HCT116 (cell line): ENCODE measurements around the gene TPX2. TPM values are rescaled to one million over a fixed set of nuclear protein-coding genes. Genes with fewer than 3 reads are reported as not detected.

Experiments
- ATAC-seq: fragments of 200-7000 bp; cut with Tn5 transposase; 2 replicates; pipeline ENCODE4 v1.9.1; 2020; ENCODE audit warnings: mild to moderate bottlenecking, moderate library complexity
- BruUV-seq: library from RNA; stranded (reverse); fragments of 400-500 nt; replicated peaks from 2 replicates; lab custom pipeline; 2021; lab: Mats Ljungman, UMichigan
- CTCF ChIA-PET: fragments of 300-600 bp; sonication (Branson Sonifier 250); formaldehyde crosslinking; loops from one replicate; lab custom pipeline; 2021; ENCODE audit warnings: antibody characterized with exemption; lab: Charles Lee
- POLR2A ChIA-PET: fragments of 300-600, 350-600 bp; sonication (Branson Sonifier 250); formaldehyde crosslinking; loops from one replicate; lab custom pipeline; 2021; ENCODE audit warnings: antibody characterized with exemption; lab: Charles Lee
- RAD21 ChIA-PET, 2 experiments: fragments of 300-600 bp; sonication (Branson Sonifier 250); formaldehyde crosslinking; loops; one replicate each; lab custom pipeline; 2023; ENCODE audit warnings: low total read pairs in 2 of 2; ENCODE audit not compliant: uncharacterized antibody in 2 of 2, unreplicated experiment in 2 of 2, low non-redundant PET in 1 of 2; lab: Charles Lee
- DNase-seq: peaks from one replicate; pipeline ENCODE4 v3.0.0-alpha.2; 2010; ENCODE audit warnings: low read depth, low spot score
- H2AFZ ChIP-seq: fragments of 200-600 bp; shearing (Covaris generic), sonication (generic); 2 replicates; pipeline ENCODE4 v1.6.1; 2017; ENCODE audit warnings: low read depth, mixed run types, mixed read lengths, antibody characterized with exemption, low read length; ENCODE audit not compliant: poor library complexity, severe bottlenecking
- H3K27ac ChIP-seq: 2 replicates; pipeline ENCODE4 v1.5.1; 2012; ENCODE audit warnings: low read depth, low read length
- H3K27me3 ChIP-seq: fragments of 200-600 bp; sonication (generic); 2 replicates; pipeline ENCODE4 v1.6.1; 2016; ENCODE audit warnings: mixed run types, low read length, mixed read lengths; ENCODE audit not compliant: insufficient read depth
- H3K36me3 ChIP-seq, 2 experiments: fragments of 200-500 bp in 1 of 2; fragments of 200-600 bp in 1 of 2; sonication (Bioruptor generic) in 1 of 2; sonication (generic) in 1 of 2; 2 replicates each; pipeline versions ENCODE4 v1.5.1 to v1.6.1; 2014 to 2016; ENCODE audit warnings: low read length in 2 of 2, inconsistent platforms in 1 of 2, mixed read lengths in 1 of 2, mixed run types in 1 of 2; ENCODE audit not compliant: insufficient read depth in 2 of 2, control insufficient read depth in 1 of 2
- H3K4me1 ChIP-seq, 2 experiments: fragments of 200-600 bp in 1 of 2; sonication (generic) in 1 of 2; 2 replicates each; pipeline versions ENCODE4 v1.5.1 to v1.6.1; 2012 to 2017; ENCODE audit warnings: low read length in 2 of 2, inconsistent platforms in 1 of 2, mild to moderate bottlenecking in 1 of 2, mixed read lengths in 1 of 2, mixed run types in 1 of 2, moderate library complexity in 1 of 2; ENCODE audit not compliant: insufficient read depth in 2 of 2, control insufficient read depth in 1 of 2
- H3K4me2 ChIP-seq: fragments of 200-600 bp; sonication (generic); 2 replicates; pipeline ENCODE4 v1.6.1; 2017; ENCODE audit warnings: mixed run types, low read length, mixed read lengths
- H3K4me3 ChIP-seq, 2 experiments: fragments of 200-600 bp in 1 of 2; sonication (generic) in 1 of 2; replicated peaks in 1 of 2; 2 replicates each; pipeline ENCODE4 v1.5.1; 2011 to 2016; ENCODE audit warnings: low read length in 2 of 2, control low read depth in 1 of 2, low read depth in 1 of 2, mild to moderate bottlenecking in 1 of 2, mixed read lengths in 1 of 2, mixed run types in 1 of 2
- H3K79me2 ChIP-seq: fragments of 200-600 bp; sonication (generic); 2 replicates; pipeline ENCODE4 v1.6.1; 2017; ENCODE audit warnings: mild to moderate bottlenecking, mixed run types, low read length, moderate library complexity, mixed read lengths; ENCODE audit not compliant: insufficient read depth
- H3K9ac ChIP-seq: fragments of 200-600 bp; sonication (generic); 2 replicates; pipeline ENCODE4 v1.6.1; 2016; ENCODE audit warnings: low read length, mixed read lengths
- H3K9me2 ChIP-seq: fragments of 200-600 bp; sonication (generic), shearing (Covaris generic); 2 replicates; pipeline ENCODE4 v1.6.1; 2017; ENCODE audit warnings: mixed run types, mild to moderate bottlenecking, moderate library complexity; ENCODE audit not compliant: insufficient read depth
- H3K9me3 ChIP-seq, 2 experiments: fragments of 200-500 bp in 1 of 2; fragments of 200-600 bp in 1 of 2; sonication (Bioruptor generic) in 1 of 2; sonication (generic) in 1 of 2; 2 replicates each; pipeline ENCODE4 v1.6.1; 2014 to 2017; ENCODE audit warnings: low read length in 2 of 2, mixed read lengths in 2 of 2, inconsistent platforms in 1 of 2, low read depth in 1 of 2, mild to moderate bottlenecking in 1 of 2, mixed run types in 1 of 2, moderate library complexity in 1 of 2; ENCODE audit not compliant: control insufficient read depth in 1 of 2, insufficient read depth in 1 of 2
- H4K20me1 ChIP-seq: fragments of 200-600 bp; sonication (generic), shearing (Covaris generic); 2 replicates; pipeline ENCODE4 v1.6.1; 2017; ENCODE audit warnings: mixed run types, mild to moderate bottlenecking, moderate library complexity; ENCODE audit not compliant: insufficient read depth
- ATF3 ChIP-seq: IDR thresholded peaks from 2 replicates; pipeline ENCODE4 v1.6.1; 2012
- CBX3 ChIP-seq: IDR thresholded peaks from 2 replicates; pipeline ENCODE4 v1.6.1; 2012; ENCODE audit warnings: low read depth
- ELF1 ChIP-seq: IDR thresholded peaks from 2 replicates; pipeline ENCODE4 v1.6.1; 2012; ENCODE audit warnings: low read depth, borderline replicate concordance
- EZH2 ChIP-seq: fragments of 200-600 bp; sonication (generic); IDR thresholded peaks from 2 replicates; pipeline ENCODE4 v1.6.1; 2017; ENCODE audit warnings: antibody characterized with exemption, mixed run types
- EZH2phosphoT487 ChIP-seq: fragments of 200-600 bp; IDR thresholded peaks from 2 replicates; pipeline ENCODE4 v1.6.1; 2018; ENCODE audit warnings: antibody characterized with exemption, borderline replicate concordance
- JUND ChIP-seq: IDR thresholded peaks from 2 replicates; pipeline ENCODE4 v1.6.1; 2012
- MAX ChIP-seq: IDR thresholded peaks from 2 replicates; pipeline ENCODE4 v1.6.1; 2012
- RAD21 ChIP-seq: IDR thresholded peaks from 2 replicates; pipeline ENCODE4 v1.6.1; 2012; ENCODE audit warnings: low read depth, mild to moderate bottlenecking
- REST ChIP-seq: IDR thresholded peaks from 2 replicates; pipeline ENCODE4 v1.6.1; 2012; ENCODE audit warnings: low read depth
- SIN3A ChIP-seq: IDR thresholded peaks from 2 replicates; pipeline ENCODE4 v1.6.1; 2012; ENCODE audit warnings: low read depth
- SRF ChIP-seq: IDR thresholded peaks from 2 replicates; pipeline ENCODE4 v1.6.1; 2012; ENCODE audit warnings: low read depth
- TCF7L2 ChIP-seq: IDR thresholded peaks from 2 replicates; pipeline ENCODE4 v1.7.0; 2011; ENCODE audit warnings: borderline replicate concordance, inconsistent platforms; ENCODE audit not compliant: insufficient read depth, insufficient read length; ENCODE audit errors: extremely low read depth
- YY1 ChIP-seq: IDR thresholded peaks from 2 replicates; pipeline ENCODE4 v1.6.1; 2011; ENCODE audit warnings: low read length, low read depth, moderate library complexity, mild to moderate bottlenecking; ENCODE audit not compliant: insufficient replicate concordance; ENCODE audit errors: extremely low read depth
- ZFX ChIP-seq: fragments of 450-650 bp; IDR thresholded peaks from 2 replicates; pipeline ENCODE4 v1.6.1; 2017
- intact Hi-C: fragments of 100-400 bp; cut with micrococcal nuclease; formaldehyde crosslinking; loops from 2 replicates; pipeline ENCODE4 v1.10.0; 2022
- total RNA-seq: library from RNA; stranded (reverse); gene quantifications from one replicate; pipeline ENCODE4 v1.2.1, GENCODE V29; 2021; ENCODE audit not compliant: unreplicated experiment
- TF ChIP-seq, protein P1 (sequence below): IDR thresholded peaks from 2 replicates; pipeline ENCODE4 v1.6.1; 2011; ENCODE audit warnings: mild to moderate bottlenecking, low read length, moderate library complexity; ENCODE audit not compliant: insufficient replicate concordance; ENCODE audit errors: extremely low read depth
- TF ChIP-seq, protein P2 (sequence below), 3 experiments: fragments of 200-600 bp in 1 of 3; sonication (generic) in 1 of 3; IDR thresholded peaks in 2 of 3; conservative IDR thresholded peaks in 1 of 3; 2 replicates each; pipeline ENCODE4 v1.5.1; 2012 to 2017; ENCODE audit warnings: low read depth in 2 of 3, low read length in 2 of 3, antibody characterized with exemption in 1 of 3, borderline replicate concordance in 1 of 3, control low read depth in 1 of 3, mild to moderate bottlenecking in 1 of 3, mixed read lengths in 1 of 3, mixed run types in 1 of 3, moderate library complexity in 1 of 3; ENCODE audit not compliant: insufficient read depth in 1 of 3

TPX2 gene
- total RNA-seq, 1 experiment from 2014 or later: 163 TPM

DNA sequence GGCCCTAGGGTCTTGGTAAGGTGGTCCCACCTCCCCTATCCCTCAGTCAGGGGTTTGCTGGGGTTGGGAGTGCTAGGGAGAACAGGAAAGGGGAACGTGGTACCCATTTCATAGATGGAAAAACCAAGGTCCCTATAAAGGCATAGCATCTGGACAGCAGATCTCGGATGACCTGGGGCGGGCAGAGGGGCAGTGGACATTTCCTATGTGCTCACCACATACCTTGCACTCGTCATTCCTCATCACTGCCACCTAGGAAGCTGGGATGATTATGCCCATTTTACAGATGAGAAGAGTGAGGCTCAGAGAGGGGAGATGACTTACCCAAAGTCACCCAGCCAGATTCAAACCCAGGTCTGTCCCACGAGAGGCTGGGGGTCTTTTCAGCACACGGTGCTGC lies 92.1 kb downstream of the TPX2 start:
- H3K4me1 ChIP-seq: peaks cover 8 to 16% of the 10 kb centered on the region in 2 experiments
- DNase-seq (no peak), ATAC-seq (no peak)
- no peaks in the 10 kb centered on the region for H3K79me2 ChIP-seq
- TF ChIP-seq MAX (no peak), YY1 (no peak), ELF1 (no peak), SIN3A (no peak), TCF7L2 (no peak), EZH2 (no peak), CBX3 (no peak), ZFX (no peak), ATF3 (no peak), REST (no peak), JUND (no peak), EZH2phosphoT487 (no peak), SRF (no peak), RAD21 (no peak)
- TF ChIP-seq, protein P1, sequence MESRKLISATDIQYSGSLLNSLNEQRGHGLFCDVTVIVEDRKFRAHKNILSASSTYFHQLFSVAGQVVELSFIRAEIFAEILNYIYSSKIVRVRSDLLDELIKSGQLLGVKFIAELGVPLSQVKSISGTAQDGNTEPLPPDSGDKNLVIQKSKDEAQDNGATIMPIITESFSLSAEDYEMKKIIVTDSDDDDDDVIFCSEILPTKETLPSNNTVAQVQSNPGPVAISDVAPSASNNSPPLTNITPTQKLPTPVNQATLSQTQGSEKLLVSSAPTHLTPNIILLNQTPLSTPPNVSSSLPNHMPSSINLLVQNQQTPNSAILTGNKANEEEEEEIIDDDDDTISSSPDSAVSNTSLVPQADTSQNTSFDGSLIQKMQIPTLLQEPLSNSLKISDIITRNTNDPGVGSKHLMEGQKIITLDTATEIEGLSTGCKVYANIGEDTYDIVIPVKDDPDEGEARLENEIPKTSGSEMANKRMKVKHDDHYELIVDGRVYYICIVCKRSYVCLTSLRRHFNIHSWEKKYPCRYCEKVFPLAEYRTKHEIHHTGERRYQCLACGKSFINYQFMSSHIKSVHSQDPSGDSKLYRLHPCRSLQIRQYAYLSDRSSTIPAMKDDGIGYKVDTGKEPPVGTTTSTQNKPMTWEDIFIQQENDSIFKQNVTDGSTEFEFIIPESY: no peak
- TF ChIP-seq, protein P2, sequence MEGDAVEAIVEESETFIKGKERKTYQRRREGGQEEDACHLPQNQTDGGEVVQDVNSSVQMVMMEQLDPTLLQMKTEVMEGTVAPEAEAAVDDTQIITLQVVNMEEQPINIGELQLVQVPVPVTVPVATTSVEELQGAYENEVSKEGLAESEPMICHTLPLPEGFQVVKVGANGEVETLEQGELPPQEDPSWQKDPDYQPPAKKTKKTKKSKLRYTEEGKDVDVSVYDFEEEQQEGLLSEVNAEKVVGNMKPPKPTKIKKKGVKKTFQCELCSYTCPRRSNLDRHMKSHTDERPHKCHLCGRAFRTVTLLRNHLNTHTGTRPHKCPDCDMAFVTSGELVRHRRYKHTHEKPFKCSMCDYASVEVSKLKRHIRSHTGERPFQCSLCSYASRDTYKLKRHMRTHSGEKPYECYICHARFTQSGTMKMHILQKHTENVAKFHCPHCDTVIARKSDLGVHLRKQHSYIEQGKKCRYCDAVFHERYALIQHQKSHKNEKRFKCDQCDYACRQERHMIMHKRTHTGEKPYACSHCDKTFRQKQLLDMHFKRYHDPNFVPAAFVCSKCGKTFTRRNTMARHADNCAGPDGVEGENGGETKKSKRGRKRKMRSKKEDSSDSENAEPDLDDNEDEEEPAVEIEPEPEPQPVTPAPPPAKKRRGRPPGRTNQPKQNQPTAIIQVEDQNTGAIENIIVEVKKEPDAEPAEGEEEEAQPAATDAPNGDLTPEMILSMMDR (IDR thresholded peaks at IDR 0.05 in 2 of 3, conservative IDR thresholded peaks at IDR 0.05 in 1 of 3; ENCODE audit: borderline replicate concordance in 1 of 3, insufficient read depth in 1 of 3, low read depth in 2 of 3, low read length in 2 of 3): no peak
- no peak overlapping the region for H3K9ac ChIP-seq
- H3K9me2 ChIP-seq: no peaks in the 10 kb centered on the region
- CTCF ChIA-PET: interaction anchor here (1.7 kb wide), 1 partner anchor 22 kb away, joined by 6 read pairs; no protein-coding TSS in a partner anchor
- H2AFZ ChIP-seq: no peak overlapping the region
- RAD21 ChIA-PET: no interaction called here
- no peaks in the 10 kb centered on the region for H3K36me3 ChIP-seq
- H3K4me3 ChIP-seq: no peak overlapping the region
- no peak overlapping the region for H3K4me2 ChIP-seq
- no peak overlapping the region for H3K27ac ChIP-seq
- no peaks in the 10 kb centered on the region for H3K27me3 ChIP-seq
- H3K9me3 ChIP-seq: no peaks in the 10 kb centered on the region
- no TSS peak for BruUV-seq
- H4K20me1 ChIP-seq: no peaks in the 10 kb centered on the region
- POLR2A ChIA-PET: no interaction called here
- intact Hi-C loops: no loop called here
